B cell (primary cell): ENCODE data around the gene TMEM131.

ENCODE experiments used
- CTCF ChIP-seq: fragments of 200-600 bp; IDR thresholded peaks from one replicate; pipeline ENCODE4 v1.8.0; 2022; ENCODE audit warnings: antibody characterized with exemption, mild to moderate bottlenecking
- EZH2 ChIP-seq: IDR thresholded peaks from 2 replicates; pipeline ENCODE4 v1.6.1; 2012; ENCODE audit warnings: borderline replicate concordance, low read depth, mild to moderate bottlenecking, moderate library complexity, low read length; ENCODE audit not compliant: insufficient read depth, poor library complexity, severe bottlenecking

DNA sequence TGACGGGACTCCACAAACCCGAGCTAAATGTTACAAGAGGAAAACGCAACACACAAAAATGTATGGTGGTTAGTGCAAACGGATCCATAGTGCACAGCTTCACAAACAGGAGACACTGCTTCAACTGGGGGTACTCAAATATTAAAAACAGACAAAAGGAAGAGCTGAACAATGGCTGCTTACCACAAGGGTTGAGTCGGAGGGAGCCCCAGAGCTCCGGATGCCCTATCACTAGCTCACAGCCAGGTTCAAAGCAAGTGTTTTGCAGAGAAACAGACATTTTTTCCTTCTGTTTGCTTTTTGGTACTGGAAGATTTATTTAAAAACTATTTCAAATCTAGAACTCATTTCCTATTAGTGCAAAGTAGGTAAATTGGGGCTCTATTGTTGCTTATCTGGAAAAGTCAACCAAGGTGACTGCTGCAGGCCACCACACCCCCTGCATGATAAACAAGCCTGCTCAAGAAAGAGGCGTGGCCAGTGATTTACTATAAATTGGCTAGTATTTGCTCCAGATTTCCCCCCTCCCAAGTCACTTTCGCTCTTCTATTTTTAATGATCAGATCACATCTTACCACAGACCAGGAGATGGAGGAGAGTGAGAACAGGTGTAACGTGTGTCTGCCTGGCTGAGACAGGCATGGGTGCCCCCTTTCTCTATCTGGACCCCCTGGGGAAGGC lies 235.9 kb downstream of the TMEM131 start:
- no peak for TF ChIP-seq CTCF
- no peak for TF ChIP-seq EZH2
